Astrocyte of the cerebellum (primary cell): ENCODE measurements around the gene SEC14L1.

Experiments used
- DNase-seq: peaks from one replicate; pipeline ENCODE4 v3.0.0-alpha.2; 2011; ENCODE audit warnings: low read depth
- H3K4me3 ChIP-seq: 2 replicates; pipeline ENCODE4 v1.5.1; 2011; ENCODE audit warnings: mild to moderate bottlenecking, low read depth, low read length, moderate library complexity
- in situ Hi-C: cut with HindIII; loops from 2 replicates; pipeline ENCODE4 v1.10.0; 2017; ENCODE audit warnings: low sequenced_read_pairs
- TF ChIP-seq, protein P1 (sequence below): IDR thresholded peaks from 2 replicates; pipeline ENCODE4 v1.5.1; 2012; ENCODE audit warnings: low read length, low read depth, moderate library complexity, mild to moderate bottlenecking; ENCODE audit errors: missing control alignments

The SEC14L1 gene

DNA sequence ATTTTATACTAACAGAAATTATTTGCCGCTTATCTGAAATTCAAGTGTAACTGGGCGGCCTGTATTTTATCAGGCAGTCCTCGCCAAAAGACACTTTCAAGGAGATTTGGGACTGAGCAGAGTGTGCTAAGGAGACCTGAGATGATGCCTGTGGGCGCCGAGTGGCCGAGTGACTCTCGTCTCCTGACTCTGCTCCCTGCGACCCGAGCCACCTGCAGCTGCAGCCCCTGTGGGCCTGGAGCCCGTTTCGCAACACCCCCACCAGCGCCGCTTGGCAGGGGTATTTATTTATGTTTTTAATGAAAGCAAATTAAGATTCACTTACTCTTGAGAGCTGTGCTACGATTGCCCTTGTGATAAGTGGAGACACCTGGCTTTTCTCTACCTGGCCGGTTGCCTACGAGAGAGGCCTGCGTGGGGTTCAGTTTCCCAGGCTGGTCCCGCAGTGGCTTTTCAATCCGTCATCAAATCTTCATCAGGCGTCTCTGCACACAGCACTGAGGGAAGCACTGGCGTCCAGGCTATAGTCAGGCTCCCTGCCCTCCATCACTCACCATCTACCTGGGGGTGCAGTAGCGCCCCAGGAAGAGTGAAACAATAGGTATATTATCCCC, 124.0 kb downstream of the SEC14L1 start:
- in situ Hi-C loops, result no loop called here
- no peak overlapping the region for H3K4me3 ChIP-seq
- TF ChIP-seq, protein P1, sequence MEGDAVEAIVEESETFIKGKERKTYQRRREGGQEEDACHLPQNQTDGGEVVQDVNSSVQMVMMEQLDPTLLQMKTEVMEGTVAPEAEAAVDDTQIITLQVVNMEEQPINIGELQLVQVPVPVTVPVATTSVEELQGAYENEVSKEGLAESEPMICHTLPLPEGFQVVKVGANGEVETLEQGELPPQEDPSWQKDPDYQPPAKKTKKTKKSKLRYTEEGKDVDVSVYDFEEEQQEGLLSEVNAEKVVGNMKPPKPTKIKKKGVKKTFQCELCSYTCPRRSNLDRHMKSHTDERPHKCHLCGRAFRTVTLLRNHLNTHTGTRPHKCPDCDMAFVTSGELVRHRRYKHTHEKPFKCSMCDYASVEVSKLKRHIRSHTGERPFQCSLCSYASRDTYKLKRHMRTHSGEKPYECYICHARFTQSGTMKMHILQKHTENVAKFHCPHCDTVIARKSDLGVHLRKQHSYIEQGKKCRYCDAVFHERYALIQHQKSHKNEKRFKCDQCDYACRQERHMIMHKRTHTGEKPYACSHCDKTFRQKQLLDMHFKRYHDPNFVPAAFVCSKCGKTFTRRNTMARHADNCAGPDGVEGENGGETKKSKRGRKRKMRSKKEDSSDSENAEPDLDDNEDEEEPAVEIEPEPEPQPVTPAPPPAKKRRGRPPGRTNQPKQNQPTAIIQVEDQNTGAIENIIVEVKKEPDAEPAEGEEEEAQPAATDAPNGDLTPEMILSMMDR, result no peak
- DNase-seq, result no peak

DNA sequence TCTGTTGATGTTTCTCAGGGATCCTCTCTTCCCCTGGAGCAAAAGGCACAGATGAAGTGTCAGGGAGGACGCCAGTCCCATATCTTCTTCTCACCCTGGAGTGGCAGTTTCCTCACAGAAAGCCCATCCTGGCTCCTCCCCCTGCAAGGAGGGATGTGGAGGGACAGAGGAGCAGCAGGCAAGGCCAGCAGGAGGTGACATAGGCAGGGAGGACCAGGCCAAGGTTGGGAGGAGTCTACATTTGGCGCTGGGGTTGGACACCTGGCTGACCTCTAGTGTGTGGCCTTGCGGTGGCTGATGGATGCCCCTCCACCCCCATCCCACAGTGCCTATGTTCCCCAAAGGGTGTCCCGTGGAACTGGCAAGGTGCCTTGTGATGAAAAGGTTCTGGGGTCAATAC, 125.4 kb downstream of the SEC14L1 start:
- TF ChIP-seq, protein P1, result no peak
- no peak overlapping the region for H3K4me3 ChIP-seq
- in situ Hi-C loops, result no loop called here
- DNase-seq, result no peak
